Rectal smooth muscle tissue (tissue), 1 donor: ENCODE measurements around the gene CLECL1.
"Not testable (repeated sequence)": the region's sequence is repeated elsewhere in the genome, so short reads cannot be mapped to it uniquely, and the experiment has no call there.

Experiments used
- H3K27ac ChIP-seq: one replicate; pipeline ENCODE4 v1.7.0; 2013; ENCODE audit warnings: low read depth, low read length, inconsistent platforms
- H3K27me3 ChIP-seq: one replicate; pipeline ENCODE4 v1.7.0; 2013; ENCODE audit warnings: low read length; ENCODE audit not compliant: control insufficient read depth, insufficient read depth
- H3K36me3 ChIP-seq: one replicate; pipeline ENCODE4 v1.7.0; 2013; ENCODE audit warnings: low read length; ENCODE audit not compliant: control insufficient read depth, insufficient read depth
- H3K4me1 ChIP-seq: one replicate; pipeline ENCODE4 v1.7.0; 2013; ENCODE audit warnings: low read length; ENCODE audit not compliant: control insufficient read depth, insufficient read depth
- H3K4me3 ChIP-seq: one replicate; pipeline ENCODE4 v1.7.0; 2013; ENCODE audit warnings: low read length
- H3K9ac ChIP-seq: one replicate; pipeline ENCODE4 v1.7.0; 2013; ENCODE audit warnings: low read length

Gene CLECL1

DNA sequence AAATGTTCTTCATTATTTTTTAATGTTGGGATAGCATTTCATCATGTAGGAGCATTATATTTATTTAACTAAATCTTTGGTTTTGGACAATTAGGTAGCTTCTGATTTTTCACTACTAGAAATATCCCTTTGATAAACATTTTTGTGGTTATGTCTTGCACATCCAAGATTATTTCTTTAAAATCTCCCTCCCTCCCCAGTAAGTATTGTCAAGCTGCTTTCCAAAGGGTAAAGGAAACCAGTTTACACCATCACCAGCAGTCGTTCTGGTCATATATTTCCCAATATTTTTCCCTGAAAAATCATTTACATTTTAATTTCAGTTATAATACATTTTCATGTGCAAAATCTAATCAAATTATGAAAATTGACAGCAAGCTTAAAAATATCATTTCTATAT lies 16.7 kb upstream of the CLECL1 start:
- Histone ChIP-seq H3K36me3 (no peaks in the 10 kb centered on the region), H3K4me3 (no peak overlapping the region), H3K4me1 (no peaks in the 10 kb centered on the region), H3K27ac (no peak overlapping the region), H3K9ac (no peak overlapping the region), H3K27me3 (no peaks in the 10 kb centered on the region)

DNA sequence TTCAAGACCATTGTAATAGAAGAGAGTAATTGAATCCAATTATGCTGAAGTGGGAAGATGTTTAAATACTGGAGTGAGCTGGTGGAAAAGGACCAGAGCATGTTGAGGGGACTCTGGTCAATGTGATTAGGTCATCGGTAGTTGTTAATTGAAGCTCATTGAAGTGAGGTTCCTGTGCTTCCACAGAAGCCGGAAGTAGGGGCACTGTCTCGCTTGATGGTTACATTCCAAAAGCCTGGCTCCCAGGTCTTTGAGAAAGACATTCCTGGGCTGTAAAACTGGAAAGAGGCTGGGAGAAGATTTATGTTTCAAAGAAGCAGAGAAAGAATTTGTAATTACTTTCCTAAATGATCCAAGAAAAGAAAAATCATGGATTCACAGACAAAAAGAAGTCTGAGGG lies 12.3 kb upstream of the CLECL1 start:
- H3K27ac ChIP-seq, result no peak overlapping the region
- H3K9ac ChIP-seq, result no peak overlapping the region
- no peak overlapping the region for H3K4me3 ChIP-seq
- no peaks in the 10 kb centered on the region for H3K4me1 ChIP-seq
- no peaks in the 10 kb centered on the region for H3K36me3 ChIP-seq
- no peaks in the 10 kb centered on the region for H3K27me3 ChIP-seq

DNA sequence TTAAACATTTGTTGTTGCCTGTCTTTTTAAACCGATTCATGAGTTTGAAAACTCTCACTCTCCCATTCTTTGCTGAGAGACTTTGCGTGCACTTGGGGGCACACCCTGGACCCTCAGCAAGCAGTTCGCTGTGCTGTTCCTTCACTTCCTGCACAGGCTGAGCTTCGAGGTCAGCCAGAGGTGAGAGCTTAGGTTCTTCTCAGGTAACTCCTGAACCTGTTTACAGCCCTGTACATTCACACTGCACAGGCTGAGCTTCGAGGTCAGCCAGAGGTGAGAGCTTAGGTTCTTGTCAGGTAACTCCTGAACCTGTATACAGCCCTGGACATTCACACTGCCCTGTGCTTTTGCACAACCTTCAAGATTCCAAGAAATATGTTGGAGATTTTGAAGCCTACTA lies 9.8 kb upstream of the CLECL1 start:
- peak overlapping the region; percentile 60 for H3K9ac ChIP-seq
- no peaks in the 10 kb centered on the region for H3K36me3 ChIP-seq
- H3K4me3 ChIP-seq, result no peak overlapping the region
- no peaks in the 10 kb centered on the region for H3K27me3 ChIP-seq
- H3K27ac ChIP-seq, result no peak overlapping the region
- no peaks in the 10 kb centered on the region for H3K4me1 ChIP-seq

DNA sequence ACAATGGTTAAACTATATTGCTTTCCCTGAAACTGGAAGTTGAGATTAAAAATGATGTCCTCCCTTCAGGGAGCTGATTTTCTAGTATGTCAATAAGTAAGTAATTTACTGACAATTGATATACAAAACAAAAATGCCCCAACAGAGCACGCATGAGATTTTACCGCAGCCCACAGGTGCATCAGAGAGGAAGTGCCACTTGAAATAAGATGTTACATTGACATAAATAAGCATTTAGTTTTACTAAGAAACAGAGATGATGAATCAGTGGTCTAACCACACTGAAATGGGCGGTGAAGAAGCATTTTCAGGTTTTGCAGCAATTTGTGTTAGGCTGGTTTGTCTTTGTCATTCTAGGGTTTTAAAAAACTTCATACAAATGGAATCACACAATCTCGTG lies 8.8 kb upstream of the CLECL1 start:
- Histone ChIP-seq H3K27me3 (no peaks in the 10 kb centered on the region), H3K4me1 (no peaks in the 10 kb centered on the region), H3K9ac (no peak overlapping the region), H3K4me3 (no peak overlapping the region), H3K27ac (no peak overlapping the region), H3K36me3 (no peaks in the 10 kb centered on the region)

DNA sequence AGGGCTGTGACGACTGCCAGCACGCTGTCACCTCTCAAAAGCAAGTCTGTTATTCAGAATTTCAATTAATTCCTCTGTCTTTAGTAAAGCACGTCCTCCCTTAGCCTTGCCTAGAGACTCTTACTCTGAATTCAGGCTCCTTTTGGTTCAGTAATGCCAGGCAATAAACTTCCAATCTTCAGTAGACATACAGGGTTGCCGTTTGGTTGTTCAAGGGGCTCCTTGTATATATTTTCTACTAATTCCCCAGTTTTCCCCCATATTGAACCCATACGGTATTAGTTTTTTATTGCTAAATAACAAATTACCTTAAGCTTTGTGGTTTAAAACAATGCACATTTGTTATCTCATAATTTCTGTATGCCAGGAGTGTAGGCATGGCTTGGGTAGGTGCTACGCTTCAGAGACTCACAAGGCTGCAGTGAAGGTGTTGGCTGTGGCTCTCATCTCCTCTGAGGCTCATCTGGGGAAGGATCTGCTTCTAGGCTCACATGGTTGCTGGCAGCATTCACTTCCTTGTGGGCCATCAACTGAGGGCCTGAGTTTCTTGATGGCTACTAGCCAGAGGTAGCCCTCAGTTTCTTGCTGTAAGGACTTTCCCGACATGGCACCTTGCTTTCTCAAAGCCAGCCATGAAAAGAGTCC lies 7.3 kb upstream of the CLECL1 start:
- Histone ChIP-seq H3K36me3 (no peaks in the 10 kb centered on the region), H3K27me3 (no peaks in the 10 kb centered on the region), H3K27ac (no peak overlapping the region), H3K4me1 (no peaks in the 10 kb centered on the region), H3K4me3 (no peak overlapping the region), H3K9ac (no peak overlapping the region)

DNA sequence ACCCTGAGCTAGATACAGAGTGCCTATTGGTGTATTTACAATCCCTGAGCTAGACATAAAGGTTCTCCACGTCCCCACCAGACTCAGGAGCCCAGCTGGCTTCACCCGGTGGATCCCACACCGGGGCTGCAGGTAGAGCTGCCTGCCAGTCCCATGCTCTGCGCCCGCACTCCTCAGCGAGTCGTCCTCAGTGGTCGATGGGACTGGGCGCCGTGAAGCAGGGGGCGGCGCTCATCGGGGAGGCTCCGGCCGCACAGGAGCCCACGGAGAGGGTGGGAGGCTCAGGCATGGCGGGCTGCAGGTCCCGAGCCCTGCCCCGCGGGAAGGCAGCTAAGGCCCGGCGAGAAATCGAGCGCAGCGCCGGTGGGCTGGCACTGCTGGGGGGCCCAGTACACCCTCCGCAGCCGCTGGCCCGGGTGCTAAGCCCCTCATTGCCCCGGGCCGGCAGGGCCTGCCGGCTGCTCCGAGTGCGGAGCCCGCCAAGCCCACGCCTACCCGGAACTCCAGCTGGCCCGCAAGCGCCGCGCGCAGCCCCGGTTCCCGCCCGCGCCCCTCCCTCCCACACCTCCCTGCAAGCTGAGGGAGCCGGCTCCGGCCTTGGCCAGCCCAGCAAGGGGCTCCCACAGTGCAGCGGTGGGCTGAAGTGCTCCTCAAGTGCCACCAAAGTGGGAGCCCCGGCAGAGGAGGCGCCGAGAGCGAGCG lies 6.7 kb upstream of the CLECL1 start:
- not testable (repeated sequence) for H3K4me1 ChIP-seq, H3K4me3 ChIP-seq, H3K27me3 ChIP-seq, H3K9ac ChIP-seq, H3K27ac ChIP-seq, H3K36me3 ChIP-seq

DNA sequence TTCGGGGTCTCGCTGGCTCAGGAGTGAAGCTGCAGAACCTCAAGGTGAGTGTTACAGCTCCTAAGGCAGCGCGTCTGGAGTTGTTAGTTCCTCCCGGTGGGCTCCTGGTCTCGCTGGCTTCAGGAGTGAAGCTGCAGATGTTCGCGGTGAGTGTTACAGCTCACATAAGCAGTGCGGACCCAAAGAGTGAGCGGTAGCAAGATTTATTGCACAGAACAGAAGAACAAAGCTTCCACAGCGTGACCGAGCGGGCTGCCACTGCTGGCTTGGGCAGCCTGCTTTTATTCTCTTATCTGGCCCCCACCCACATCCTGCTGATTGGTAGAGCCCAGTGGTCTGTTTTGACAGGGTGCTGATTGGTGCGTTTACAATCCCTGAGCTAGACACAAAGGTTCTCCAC lies 6.0 kb upstream of the CLECL1 start:
- not testable (repeated sequence) for H3K4me1 ChIP-seq, H3K9ac ChIP-seq, H3K27ac ChIP-seq, H3K4me3 ChIP-seq, H3K27me3 ChIP-seq, H3K36me3 ChIP-seq

DNA sequence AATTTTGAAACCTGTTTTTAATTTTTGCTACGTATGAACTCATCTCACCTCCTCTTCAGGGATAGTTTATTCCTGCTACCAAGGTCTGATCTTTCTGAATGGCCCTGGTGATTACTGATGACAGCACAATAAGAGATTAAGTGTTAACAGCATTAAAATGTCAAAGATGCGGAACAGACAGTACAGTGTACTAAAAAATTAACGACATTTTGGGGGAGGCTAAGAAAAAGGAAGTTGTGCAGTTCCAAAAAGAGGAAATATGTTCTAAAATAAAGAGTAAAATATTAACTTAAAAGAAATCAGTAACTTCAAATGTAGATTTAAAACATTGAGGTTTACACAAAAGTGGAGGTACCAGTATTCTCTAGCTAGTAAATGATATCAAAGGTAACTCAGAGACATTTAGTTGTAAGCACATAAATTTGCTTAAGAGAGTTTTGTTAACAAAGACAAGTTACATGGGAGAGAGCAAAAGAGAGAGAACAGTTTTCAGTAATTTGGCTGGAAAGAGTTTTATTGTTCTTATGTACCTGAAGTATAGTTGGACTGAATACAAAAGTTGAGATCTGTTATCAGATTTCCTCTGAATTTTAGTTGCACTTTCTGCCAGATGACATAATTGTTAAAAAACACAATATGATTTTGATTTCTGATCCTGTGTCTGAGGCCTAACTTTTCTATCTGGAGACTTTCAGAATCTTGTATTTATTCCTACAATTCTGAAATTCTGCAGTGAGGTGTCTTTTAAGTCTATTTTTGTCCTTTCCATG lies 4.2 kb upstream of the CLECL1 start:
- H3K27ac ChIP-seq, result peak overlapping the region; percentile 51

DNA sequence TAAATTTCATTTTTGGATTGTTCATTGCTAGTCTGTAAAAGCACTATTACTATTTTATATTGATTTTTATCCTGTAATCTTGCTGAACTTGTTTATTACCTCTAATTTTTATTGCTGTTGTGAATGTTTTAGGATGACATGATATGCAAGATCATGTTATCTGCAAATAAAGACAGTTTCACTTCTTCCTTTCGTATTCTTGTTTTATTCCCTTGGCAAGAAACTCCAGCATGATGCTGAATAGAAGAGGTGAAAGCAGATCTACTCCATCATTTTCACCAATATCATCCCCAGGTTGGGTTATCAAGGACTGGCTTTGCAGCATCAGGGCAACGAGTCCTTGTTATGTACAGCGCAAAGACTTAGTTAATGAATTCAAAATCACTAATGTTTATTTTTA lies 2.7 kb upstream of the CLECL1 start:
- Histone ChIP-seq H3K9ac (no peak overlapping the region), H3K4me3 (no peak overlapping the region), H3K36me3 (no peaks in the 10 kb centered on the region), H3K4me1 (no peaks in the 10 kb centered on the region), H3K27me3 (no peaks in the 10 kb centered on the region), H3K27ac (no peak overlapping the region)

More for the DNA sequence above, 4.2 kb upstream of the CLECL1 start:
- Histone ChIP-seq H3K27me3 (no peaks in the 10 kb centered on the region), H3K4me1 (no peaks in the 10 kb centered on the region), H3K4me3 (peak overlapping the region; percentile 1), H3K36me3 (no peaks in the 10 kb centered on the region), H3K9ac (no peak overlapping the region)

DNA sequence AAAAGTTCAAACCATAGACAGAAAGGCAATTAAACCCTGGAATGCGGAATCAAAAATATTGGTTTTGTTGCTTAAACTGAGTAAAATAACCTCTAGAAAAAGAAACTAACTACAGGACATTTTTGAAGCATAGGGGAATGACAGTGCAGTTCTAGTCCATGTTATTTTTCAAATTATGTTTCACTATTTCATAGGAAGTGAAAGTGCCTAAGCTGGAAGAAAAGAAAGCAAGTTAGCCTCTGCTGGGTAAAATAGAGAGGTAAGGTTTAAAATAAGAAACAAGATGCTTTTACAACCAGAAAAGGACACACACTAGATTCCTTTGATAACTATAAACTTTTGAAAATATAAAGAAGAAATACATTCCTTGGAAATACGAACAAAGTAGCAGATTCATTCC lies 1.1 kb downstream of the CLECL1 start:
- no peaks in the 10 kb centered on the region for H3K27me3 ChIP-seq
- no peaks in the 10 kb centered on the region for H3K4me1 ChIP-seq
- no peak overlapping the region for H3K9ac ChIP-seq
- no peaks in the 10 kb centered on the region for H3K36me3 ChIP-seq
- H3K27ac ChIP-seq, result no peak overlapping the region
- H3K4me3 ChIP-seq, result no peak overlapping the region

DNA sequence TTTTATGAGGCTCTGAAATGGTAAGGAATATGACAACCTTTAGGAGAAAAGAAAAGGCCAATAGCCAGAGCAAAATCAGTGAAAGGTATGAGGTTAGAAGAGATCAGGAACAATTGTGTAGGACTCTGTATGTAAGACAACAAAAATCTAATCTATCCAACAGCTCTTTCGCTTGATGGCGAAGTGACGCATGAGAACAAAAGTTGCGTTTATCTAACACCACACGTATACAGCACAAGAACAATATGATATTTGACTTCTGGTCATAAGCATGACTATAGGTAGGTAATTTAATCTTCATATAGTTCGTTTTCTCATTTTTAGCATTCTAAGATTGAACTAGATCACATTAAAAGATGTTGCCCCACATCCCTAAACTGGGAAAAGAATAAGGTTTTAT lies 1.5 kb downstream of the CLECL1 start:
- Histone ChIP-seq H3K27me3 (no peaks in the 10 kb centered on the region), H3K36me3 (no peaks in the 10 kb centered on the region), H3K9ac (no peak overlapping the region), H3K4me1 (no peaks in the 10 kb centered on the region), H3K27ac (no peak overlapping the region), H3K4me3 (no peak overlapping the region)

DNA sequence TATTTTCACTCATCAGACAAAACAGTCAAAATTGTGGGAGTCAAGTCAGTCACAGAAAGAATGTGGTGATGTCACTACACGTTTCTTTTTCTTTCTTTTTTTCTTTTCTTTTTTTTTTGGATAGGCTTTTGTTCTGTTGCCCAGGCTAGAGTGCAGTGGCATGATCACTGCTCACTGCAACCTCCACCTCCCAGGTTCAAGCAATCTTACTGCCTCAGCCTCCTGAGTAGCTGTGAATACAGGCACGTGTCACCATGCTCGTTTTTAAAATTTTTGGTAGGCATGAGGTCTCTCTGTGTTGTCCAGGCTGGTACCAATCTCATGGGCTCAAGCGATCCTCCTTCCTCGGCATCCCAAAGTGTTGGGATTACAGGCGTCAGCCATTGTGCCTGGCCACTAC lies 2.3 kb downstream of the CLECL1 start:
- Histone ChIP-seq H3K27me3 (no peaks in the 10 kb centered on the region), H3K27ac (no peak overlapping the region), H3K9ac (no peak overlapping the region), H3K4me3 (no peak overlapping the region), H3K36me3 (no peaks in the 10 kb centered on the region), H3K4me1 (no peaks in the 10 kb centered on the region)
